ENCODE measurements around the gene ASCL2. TPM values are rescaled to one million over a fixed set of nuclear protein-coding genes. Genes with fewer than 3 reads are reported as not detected.
A peak's percentile ranks its signal among the peaks of the same experiment; 100 is the strongest.

ASCL2 gene
- total RNA-seq, 4 donors from 2014 or later, result 1.0 to 1.6 (median 1.5) TPM; not detected in 1

DNA sequence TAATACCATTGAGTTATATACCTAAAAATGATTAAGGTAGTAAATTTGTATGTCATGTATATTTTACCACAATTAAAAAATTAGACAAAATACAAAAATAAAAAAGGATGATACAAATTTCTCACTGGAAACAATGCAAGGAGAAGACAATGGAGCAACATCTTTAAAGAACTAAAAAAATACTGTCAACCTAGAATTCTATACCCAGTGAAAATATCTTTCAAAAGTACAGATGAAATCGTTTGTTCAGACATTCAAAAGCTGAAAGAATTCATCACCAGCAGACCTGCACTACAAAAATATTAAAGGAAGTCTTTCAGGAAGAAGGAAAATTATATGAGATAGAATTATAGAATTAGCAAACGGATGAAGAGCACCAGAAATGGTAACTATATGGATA lies 9.8 kb upstream of the ASCL2 start:
- Histone ChIP-seq H3K4me3 (no peak overlapping the region), H3K4me1 (no peaks in the 10 kb centered on the region), H3K36me3 (no peaks in the 10 kb centered on the region), H3K9me3 (no peaks in the 10 kb centered on the region), H3K27ac (no peak overlapping the region), H3K27me3 (no peaks in the 10 kb centered on the region)
- no peak for DNase-seq
- intact Hi-C loops (cut with DNase I; ENCODE audit: low total_unique reads), result no loop called here
- no peak for TF ChIP-seq CTCF (IDR thresholded peaks at IDR 0.05)
- no peak for TF ChIP-seq POLR2A (IDR thresholded peaks at IDR 0.05)

DNA sequence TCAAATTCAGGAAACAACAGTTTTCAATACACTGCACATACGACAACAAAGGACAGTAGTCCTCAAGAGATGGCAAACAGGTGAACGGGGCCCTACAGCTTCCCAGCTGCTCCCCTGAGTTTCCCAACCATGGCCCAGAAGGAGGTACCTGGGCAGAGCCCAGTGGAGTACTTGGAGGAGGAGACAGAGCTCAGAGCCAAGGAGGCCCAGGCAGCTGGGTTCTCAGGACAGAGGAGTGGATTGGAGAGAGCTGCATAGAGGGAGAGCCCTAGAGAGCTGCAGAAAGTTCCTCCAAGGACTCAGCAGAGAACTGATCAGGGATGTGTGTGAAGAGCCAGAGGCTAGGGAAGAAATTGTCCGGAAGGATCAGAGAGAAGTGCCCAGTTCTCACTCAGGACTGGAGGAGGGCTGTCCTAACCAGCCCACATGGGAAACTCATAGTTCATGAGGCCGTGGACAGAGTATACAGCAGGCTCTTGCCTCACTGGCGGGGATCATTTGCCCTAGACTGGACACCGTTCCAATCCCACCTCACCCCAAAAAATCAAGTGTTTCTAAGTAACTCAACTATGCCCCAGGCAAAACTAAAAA lies 7.6 kb upstream of the ASCL2 start:
- H3K9me3 ChIP-seq, result no peaks in the 10 kb centered on the region
- TF ChIP-seq POLR2A (IDR thresholded peaks at IDR 0.05) (no peak), CTCF (IDR thresholded peaks at IDR 0.05) (no peak)
- intact Hi-C loops (cut with DNase I; ENCODE audit: low total_unique reads), result no loop called here
- peak overlapping the region; percentile 53 to 69 for H3K27ac ChIP-seq
- no peaks in the 10 kb centered on the region for H3K36me3 ChIP-seq
- H3K4me1 ChIP-seq, result no peaks in the 10 kb centered on the region
- no peaks in the 10 kb centered on the region for H3K27me3 ChIP-seq
- DNase-seq, result peak in 1 of 2 donors; percentile 25
- H3K4me3 ChIP-seq, result no peak overlapping the region

GRCh38 chr11:2277008-2277346 lies 6.6 kb upstream of the ASCL2 start:
- TF ChIP-seq CTCF (IDR thresholded peaks at IDR 0.05) (no peak), POLR2A (IDR thresholded peaks at IDR 0.05) (no peak)
- H3K4me3 ChIP-seq, result no peak overlapping the region
- H3K9me3 ChIP-seq, result no peaks in the 10 kb centered on the region
- intact Hi-C loops (cut with DNase I; ENCODE audit: low total_unique reads), result no loop called here
- no peaks in the 10 kb centered on the region for H3K4me1 ChIP-seq
- no peaks in the 10 kb centered on the region for H3K36me3 ChIP-seq
- no peaks in the 10 kb centered on the region for H3K27me3 ChIP-seq
- peak in 1 of 2 donors; percentile 18 for DNase-seq
- H3K27ac ChIP-seq, result peak overlapping the region; percentile 65 to 69

GRCh38 chr11:2276280-2277007 lies 6.1 kb upstream of the ASCL2 start:
- H3K9me3 ChIP-seq, result no peaks in the 10 kb centered on the region
- DNase-seq, result peak in 1 of 2 donors; percentile 2
- TF ChIP-seq CTCF (IDR thresholded peaks at IDR 0.05), result no peak
- no peak for TF ChIP-seq POLR2A (IDR thresholded peaks at IDR 0.05)
- peak overlapping the region; percentile 65 to 69 for H3K27ac ChIP-seq
- intact Hi-C loops (cut with DNase I; ENCODE audit: low total_unique reads), result no loop called here
- H3K36me3 ChIP-seq, result no peaks in the 10 kb centered on the region
- no peaks in the 10 kb centered on the region for H3K4me1 ChIP-seq
- H3K27me3 ChIP-seq, result no peaks in the 10 kb centered on the region
- H3K4me3 ChIP-seq, result no peak overlapping the region

All from uterus (tissue), 4 donors.